WTC11 (cell line): ENCODE results near the gene SMAD3. TPM values are rescaled to one million over a fixed set of nuclear protein-coding genes. Genes with fewer than 3 reads are reported as not detected.

Experiments
- ATAC-seq: fragments of 200-7000 bp; cut with Tn5 transposase; 2 replicates; pipeline ENCODE4 v1.10.0; 2021; ENCODE audit warnings: mild to moderate bottlenecking, moderate library complexity
- CTCF ChIA-PET: fragments of 300-600 bp; sonication (Branson Sonifier 250); formaldehyde crosslinking; loops from one replicate; lab custom pipeline; 2021; ENCODE audit warnings: antibody characterized with exemption; lab: Charles Lee
- POLR2A ChIA-PET: fragments of 350-600 bp; sonication (Branson Sonifier 250); formaldehyde crosslinking; loops from one replicate; lab custom pipeline; 2021; ENCODE audit warnings: antibody characterized with exemption; lab: Charles Lee
- DNase-seq: peaks from one replicate; pipeline ENCODE4 v3.0.0; 2021; ENCODE audit warnings: low spot score
- H3K27ac Mint-ChIP-seq: 2 replicates; pipeline ENCODE4 v1.8.0; 2021; ENCODE audit warnings: mixed read lengths
- H3K27me3 Mint-ChIP-seq: 2 replicates; pipeline ENCODE4 v1.8.0; 2021; ENCODE audit warnings: low read depth, mild to moderate bottlenecking, moderate library complexity, mixed read lengths
- H3K36me3 Mint-ChIP-seq: 2 replicates; pipeline ENCODE4 v1.8.0; 2021; ENCODE audit warnings: mixed read lengths
- H3K4me1 Mint-ChIP-seq: 2 replicates; pipeline ENCODE4 v1.8.0; 2022; ENCODE audit warnings: mixed read lengths
- H3K4me3 Mint-ChIP-seq: 2 replicates; pipeline ENCODE4 v1.8.0; 2021; ENCODE audit warnings: mild to moderate bottlenecking, moderate library complexity, mixed read lengths
- H3K9me3 Mint-ChIP-seq: 2 replicates; pipeline ENCODE4 v1.8.0; 2021; ENCODE audit warnings: mixed read lengths
- AFF4 ChIP-seq: sonication (generic); formaldehyde crosslinking; IDR thresholded peaks from 2 replicates; pipeline ENCODE4 v1.8.1; 2023; ENCODE audit warnings: mild to moderate bottlenecking, missing genetic modification reagents, borderline replicate concordance
- CBFB ChIP-seq: sonication (generic); formaldehyde crosslinking; IDR thresholded peaks from 2 replicates; pipeline ENCODE4 v1.8.1; 2022; ENCODE audit warnings: mild to moderate bottlenecking, low read depth, missing genetic modification reagents
- E2F5 ChIP-seq: sonication (generic); formaldehyde crosslinking; IDR thresholded peaks from 2 replicates; pipeline ENCODE4 v1.8.1; 2022; ENCODE audit warnings: mild to moderate bottlenecking, moderate library complexity, missing genetic modification reagents
- ETV6 ChIP-seq: sonication (generic); formaldehyde crosslinking; IDR thresholded peaks from 2 replicates; pipeline ENCODE4 v1.8.1; 2022; ENCODE audit warnings: mild to moderate bottlenecking, missing genetic modification reagents
- FOXK1 ChIP-seq: sonication (generic); formaldehyde crosslinking; IDR thresholded peaks from 2 replicates; pipeline ENCODE4 v1.8.0; 2022; ENCODE audit warnings: mild to moderate bottlenecking, moderate library complexity, missing genetic modification reagents
- GTF2I ChIP-seq: fragments of 250-450 bp; sonication (Bioruptor Pico); conservative IDR thresholded peaks from 2 replicates; pipeline ENCODE4 v1.4.0; 2021; ENCODE audit warnings: mild to moderate bottlenecking
- MAX ChIP-seq: sonication (generic); formaldehyde crosslinking; IDR thresholded peaks from 2 replicates; pipeline ENCODE4 v1.8.0; 2022; ENCODE audit warnings: mild to moderate bottlenecking, missing genetic modification reagents
- PRDM15 ChIP-seq: sonication (generic); formaldehyde crosslinking; IDR thresholded peaks from 2 replicates; pipeline ENCODE4 v1.8.0; 2022; ENCODE audit warnings: missing genetic modification reagents
- RELA ChIP-seq: sonication (generic); formaldehyde crosslinking; IDR thresholded peaks from 2 replicates; pipeline ENCODE4 v1.8.1; 2022; ENCODE audit warnings: missing genetic modification reagents, mild to moderate bottlenecking, borderline replicate concordance
- TEAD1 ChIP-seq: sonication (generic); formaldehyde crosslinking; IDR thresholded peaks from 2 replicates; pipeline ENCODE4 v1.8.0; 2022; ENCODE audit warnings: mild to moderate bottlenecking, missing genetic modification reagents
- ZNF232 ChIP-seq: sonication (generic); formaldehyde crosslinking; IDR thresholded peaks from 2 replicates; pipeline ENCODE4 v1.8.0; 2022; ENCODE audit warnings: mild to moderate bottlenecking, missing genetic modification reagents
- ZNF263 ChIP-seq: sonication (generic); formaldehyde crosslinking; IDR thresholded peaks from 2 replicates; pipeline ENCODE4 v1.8.1; 2022; ENCODE audit warnings: low read depth, mild to moderate bottlenecking, moderate library complexity, missing genetic modification reagents
- ZNF423 ChIP-seq: fragments of 250-450 bp; sonication (Bioruptor Pico); IDR thresholded peaks from 2 replicates; pipeline ENCODE4 v2.1.2; 2022; ENCODE audit warnings: mild to moderate bottlenecking, moderate library complexity
- total RNA-seq: library from RNA; stranded (reverse); gene quantifications from 3 replicates; pipeline ENCODE4 v1.2.3, GENCODE V29; 2021
- TF ChIP-seq, protein P1 (sequence below): sonication (generic); formaldehyde crosslinking; IDR thresholded peaks from 2 replicates; pipeline ENCODE4 v1.8.1; 2022; ENCODE audit warnings: missing genetic modification reagents, borderline replicate concordance
- TF ChIP-seq, protein P2 (sequence below): sonication (generic); formaldehyde crosslinking; IDR thresholded peaks from 2 replicates; pipeline ENCODE4 v1.8.1; 2023; ENCODE audit warnings: mild to moderate bottlenecking, moderate library complexity, missing genetic modification reagents

SMAD3 gene
- total RNA-seq, 1 experiment from 2014 or later = 34.6 TPM

DNA sequence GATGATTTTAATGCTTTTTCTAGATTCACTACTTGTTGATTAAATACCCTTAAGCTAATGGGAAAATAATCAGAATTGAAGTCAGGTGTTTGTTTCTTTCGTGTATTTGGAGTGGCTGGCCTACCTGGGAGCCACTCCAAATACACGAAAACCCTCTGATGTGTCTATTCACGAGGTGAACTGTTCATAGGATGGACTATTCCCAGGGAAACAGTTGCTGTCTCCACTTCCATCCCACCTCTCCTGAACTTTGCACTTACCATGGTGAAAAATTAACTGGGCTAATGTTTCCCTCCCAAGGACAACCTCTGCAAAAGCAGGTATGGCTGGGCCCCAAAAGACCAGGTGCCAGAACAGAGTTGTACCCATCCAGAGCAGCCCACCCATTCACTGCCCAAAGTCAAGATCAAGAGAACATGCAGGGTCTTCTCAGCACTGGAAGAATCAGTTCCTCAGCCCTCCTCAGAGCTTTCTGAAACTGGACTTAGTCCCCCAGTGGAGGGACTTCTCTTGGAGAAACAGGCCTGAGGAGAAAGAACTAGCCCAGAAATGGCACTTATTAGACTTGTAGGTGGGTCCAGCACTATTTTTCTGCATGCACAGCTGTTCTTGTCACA is 2.9 kb upstream of the SMAD3 start:
- no peak for ATAC-seq
- DNase-seq = no peak
- Mint-ChIP-seq H3K4me1 (peaks cover 29% of the 10 kb centered on the region), H3K27ac (no peak overlapping the region), H3K4me3 (no peak overlapping the region), H3K27me3 (peaks cover 25% of the 10 kb centered on the region), H3K9me3 (no peaks in the 10 kb centered on the region), H3K36me3 (no peaks in the 10 kb centered on the region)
- ChIA-PET POLR2A (no interaction called here), CTCF (no interaction called here)
- TF ChIP-seq, protein P1, sequence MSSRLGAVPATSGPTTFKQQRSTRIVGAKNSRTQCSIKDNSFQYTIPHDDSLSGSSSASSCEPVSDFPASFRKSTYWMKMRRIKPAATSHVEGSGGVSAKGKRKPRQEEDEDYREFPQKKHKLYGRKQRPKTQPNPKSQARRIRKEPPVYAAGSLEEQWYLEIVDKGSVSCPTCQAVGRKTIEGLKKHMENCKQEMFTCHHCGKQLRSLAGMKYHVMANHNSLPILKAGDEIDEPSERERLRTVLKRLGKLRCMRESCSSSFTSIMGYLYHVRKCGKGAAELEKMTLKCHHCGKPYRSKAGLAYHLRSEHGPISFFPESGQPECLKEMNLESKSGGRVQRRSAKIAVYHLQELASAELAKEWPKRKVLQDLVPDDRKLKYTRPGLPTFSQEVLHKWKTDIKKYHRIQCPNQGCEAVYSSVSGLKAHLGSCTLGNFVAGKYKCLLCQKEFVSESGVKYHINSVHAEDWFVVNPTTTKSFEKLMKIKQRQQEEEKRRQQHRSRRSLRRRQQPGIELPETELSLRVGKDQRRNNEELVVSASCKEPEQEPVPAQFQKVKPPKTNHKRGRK (CRISPR knock-in tag) = no peak
- TF ChIP-seq ETV6 (CRISPR knock-in tag) = no peak

GRCh38 chr15:67063689-67064606 is 1.5 kb upstream of the SMAD3 start:
- peaks cover 31% of the 10 kb centered on the region for H3K27me3 Mint-ChIP-seq
- H3K27ac Mint-ChIP-seq = peak overlapping the region; percentile 95
- ATAC-seq (peak; percentile 63), DNase-seq (peak; percentile 69)
- H3K4me1 Mint-ChIP-seq = peaks cover 39% of the 10 kb centered on the region
- peak overlapping the region; percentile 70 for H3K4me3 Mint-ChIP-seq
- H3K36me3 Mint-ChIP-seq = no peaks in the 10 kb centered on the region
- ChIA-PET POLR2A (interaction anchor here (0.7 to 2.1 kb wide), 6 partner anchors 13 to 226 kb away, joined by 3 to 12 read pairs (median 3); no protein-coding TSS in a partner anchor), CTCF (interaction anchor here (0.5 to 1.8 kb wide), 8 partner anchors 23 to 1496 kb away, joined by 3 to 11 read pairs (median 3); no protein-coding TSS in a partner anchor)
- no peaks in the 10 kb centered on the region for H3K9me3 Mint-ChIP-seq
- TF ChIP-seq E2F5 = no peak
- no peak for TF ChIP-seq RELA (CRISPR knock-in tag)
- 0 out of 2 replicates have a peak, but pooled peaks have one; percentile 41 for TF ChIP-seq ZNF232 (CRISPR knock-in tag)
- TF ChIP-seq ZNF423 (CRISPR knock-in tag) = peak; percentile 64; the same call in 1 of the 2 replicates
- TF ChIP-seq ETV6 (CRISPR knock-in tag) = peak; percentile 74
- peak; percentile 56 for TF ChIP-seq MAX (CRISPR knock-in tag)
- peak; percentile 70; the same call in 1 of the 2 replicates for TF ChIP-seq FOXK1 (CRISPR knock-in tag)
- TF ChIP-seq TEAD1 (CRISPR knock-in tag) = 0 out of 2 replicates have a peak, but pooled peaks have one; percentile 46
- peak; percentile 52; the same call in 1 of the 2 replicates for TF ChIP-seq CBFB (CRISPR knock-in tag)
- TF ChIP-seq PRDM15 (CRISPR knock-in tag) = peak; percentile 61
- TF ChIP-seq ZNF263 (CRISPR knock-in tag) = peak; percentile 98
- TF ChIP-seq, protein P2, sequence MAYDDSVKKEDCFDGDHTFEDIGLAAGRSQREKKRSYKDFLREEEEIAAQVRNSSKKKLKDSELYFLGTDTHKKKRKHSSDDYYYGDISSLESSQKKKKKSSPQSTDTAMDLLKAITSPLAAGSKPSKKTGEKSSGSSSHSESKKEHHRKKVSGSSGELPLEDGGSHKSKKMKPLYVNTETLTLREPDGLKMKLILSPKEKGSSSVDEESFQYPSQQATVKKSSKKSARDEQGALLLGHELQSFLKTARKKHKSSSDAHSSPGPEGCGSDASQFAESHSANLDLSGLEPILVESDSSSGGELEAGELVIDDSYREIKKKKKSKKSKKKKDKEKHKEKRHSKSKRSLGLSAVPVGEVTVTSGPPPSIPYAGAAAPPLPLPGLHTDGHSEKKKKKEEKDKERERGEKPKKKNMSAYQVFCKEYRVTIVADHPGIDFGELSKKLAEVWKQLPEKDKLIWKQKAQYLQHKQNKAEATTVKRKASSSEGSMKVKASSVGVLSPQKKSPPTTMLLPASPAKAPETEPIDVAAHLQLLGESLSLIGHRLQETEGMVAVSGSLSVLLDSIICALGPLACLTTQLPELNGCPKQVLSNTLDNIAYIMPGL = peak; percentile 41; the same call in 1 of the 2 replicates
- TF ChIP-seq AFF4 (CRISPR knock-in tag) = 0 out of 2 replicates have a peak, but pooled peaks have one; percentile 14
- TF ChIP-seq GTF2I = no peak
